SK-N-SH treated with all-trans-retinoic acid at 6 μM for 48 hours (cell line): Measurements from ENCODE around the gene ZDHHC11.

Experiments
- ATAC-seq: fragments of 200-7000 bp; cut with Tn5 transposase; 3 replicates; pipeline ENCODE4 v1.9.1; 2020; ENCODE audit warnings: mild to moderate bottlenecking, moderate library complexity
- ARNTL ChIP-seq: fragments of 450-650 bp; formaldehyde crosslinking; IDR thresholded peaks from 2 replicates; pipeline ENCODE4 v1.5.0; 2020; ENCODE audit warnings: low read depth, mild to moderate bottlenecking, moderate library complexity, borderline replicate concordance
- BACH2 ChIP-seq: fragments of 250-450 bp; sonication (Bioruptor Pico); IDR thresholded peaks from 2 replicates; pipeline ENCODE4 v1.9.0; 2021; ENCODE audit warnings: mild to moderate bottlenecking, borderline replicate concordance
- CSDC2 ChIP-seq: fragments of 250-450 bp; sonication (Bioruptor Pico); IDR thresholded peaks from 2 replicates; pipeline ENCODE4 v1.5.0; 2020; ENCODE audit warnings: mild to moderate bottlenecking, moderate library complexity
- CSRNP3 ChIP-seq: fragments of 250-450 bp; sonication (Bioruptor Pico); IDR thresholded peaks from 2 replicates; pipeline ENCODE4 v1.5.1; 2021; ENCODE audit warnings: mild to moderate bottlenecking, moderate library complexity
- ESRRG ChIP-seq: fragments of 250-450 bp; sonication (Bioruptor Pico); IDR thresholded peaks from 2 replicates; pipeline ENCODE4 v1.6.1; 2021; ENCODE audit warnings: mild to moderate bottlenecking
- GLIS3 ChIP-seq: fragments of 250-450 bp; sonication (Bioruptor Pico); IDR thresholded peaks from 2 replicates; pipeline ENCODE4 v1.5.0; 2020; ENCODE audit warnings: mild to moderate bottlenecking, moderate library complexity
- ISL1 ChIP-seq: fragments of 250-450 bp; sonication (Bioruptor Pico); IDR thresholded peaks from 2 replicates; pipeline ENCODE4 v2.1.2; 2022; ENCODE audit warnings: mild to moderate bottlenecking, moderate library complexity
- PATZ1 ChIP-seq: fragments of 250-450 bp; sonication (Bioruptor Pico); IDR thresholded peaks from 2 replicates; pipeline ENCODE4 v1.8.0; 2020; ENCODE audit warnings: mild to moderate bottlenecking, moderate library complexity, borderline replicate concordance
- POU6F1 ChIP-seq: fragments of 250-450 bp; sonication (Bioruptor Pico); IDR thresholded peaks from 2 replicates; pipeline ENCODE4 v1.8.0; 2021; ENCODE audit warnings: low read depth, mild to moderate bottlenecking, moderate library complexity, borderline replicate concordance
- PPARA ChIP-seq: fragments of 250-450 bp; sonication (Bioruptor Pico); IDR thresholded peaks from 2 replicates; pipeline ENCODE4 v1.5.0; 2020; ENCODE audit warnings: mild to moderate bottlenecking, borderline replicate concordance
- RARB ChIP-seq: fragments of 250-450 bp; sonication (Bioruptor Pico); IDR thresholded peaks from 2 replicates; pipeline ENCODE4 v1.8.0; 2021; ENCODE audit warnings: mild to moderate bottlenecking, moderate library complexity
- SNAI2 ChIP-seq: fragments of 250-450 bp; sonication (Bioruptor Pico); IDR thresholded peaks from 2 replicates; pipeline ENCODE4 v1.5.0; 2020; ENCODE audit warnings: mild to moderate bottlenecking, moderate library complexity
- TCF4 ChIP-seq: fragments of 250-450 bp; sonication (Bioruptor Pico); IDR thresholded peaks from 2 replicates; pipeline ENCODE4 v1.8.0; 2021; ENCODE audit warnings: mild to moderate bottlenecking, moderate library complexity, borderline replicate concordance
- TSHZ2 ChIP-seq: fragments of 250-450 bp; sonication (Bioruptor Pico); IDR thresholded peaks from 2 replicates; pipeline ENCODE4 v1.5.0; 2020; ENCODE audit warnings: mild to moderate bottlenecking, moderate library complexity
- ZC3H10 ChIP-seq: fragments of 250-450 bp; sonication (Bioruptor Pico); IDR thresholded peaks from 2 replicates; pipeline ENCODE4 v1.5.1; 2021; ENCODE audit warnings: mild to moderate bottlenecking, moderate library complexity
- ZFP3 ChIP-seq: fragments of 250-450 bp; sonication (Bioruptor Pico); IDR thresholded peaks from 2 replicates; pipeline ENCODE4 v1.5.0; 2020; ENCODE audit warnings: mild to moderate bottlenecking, moderate library complexity
- ZFP30 ChIP-seq: fragments of 450-650 bp; formaldehyde crosslinking; IDR thresholded peaks from 2 replicates; pipeline ENCODE4 v1.5.0; 2022; ENCODE audit warnings: mild to moderate bottlenecking, moderate library complexity
- ZNF565 ChIP-seq: fragments of 450-650 bp; formaldehyde crosslinking; conservative IDR thresholded peaks from 2 replicates; pipeline ENCODE4 v1.5.0; 2020; ENCODE audit warnings: low read depth, mild to moderate bottlenecking, moderate library complexity
- ZNF70 ChIP-seq: fragments of 450-650 bp; formaldehyde crosslinking; IDR thresholded peaks from 2 replicates; pipeline ENCODE4 v1.5.0; 2020; ENCODE audit warnings: mild to moderate bottlenecking, moderate library complexity
- ZNF8 ChIP-seq: fragments of 450-650 bp; formaldehyde crosslinking; IDR thresholded peaks from 2 replicates; pipeline ENCODE4 v1.5.0; 2020; ENCODE audit warnings: mild to moderate bottlenecking, moderate library complexity

Gene ZDHHC11

GRCh38 chr5:860506-861150 lies 9.8 kb upstream of the ZDHHC11 start:
- TF ChIP-seq PATZ1 (CRISPR knock-in tag) (no peak), RARB (CRISPR knock-in tag) (no peak), SNAI2 (CRISPR knock-in tag) (no peak), ESRRG (CRISPR knock-in tag) (no peak), GLIS3 (CRISPR knock-in tag) (no peak), ISL1 (CRISPR knock-in tag) (no peak), TSHZ2 (CRISPR knock-in tag) (no peak), ZNF565 (CRISPR knock-in tag) (no peak), BACH2 (CRISPR knock-in tag) (no peak), TCF4 (no peak), PPARA (CRISPR knock-in tag) (no peak), POU6F1 (CRISPR knock-in tag) (no peak), ZC3H10 (CRISPR knock-in tag) (no peak), CSDC2 (CRISPR knock-in tag) (no peak), ZNF8 (CRISPR knock-in tag) (no peak), ZFP3 (CRISPR knock-in tag) (no peak)
- no peak for ATAC-seq

GRCh38 chr5:859798-860296 lies 9.1 kb upstream of the ZDHHC11 start:
- no peak for TF ChIP-seq PATZ1 (CRISPR knock-in tag)
- no peak for TF ChIP-seq CSRNP3 (CRISPR knock-in tag)
- TF ChIP-seq PPARA (CRISPR knock-in tag) = no peak
- no peak for TF ChIP-seq BACH2 (CRISPR knock-in tag)
- TF ChIP-seq ARNTL = no peak
- TF ChIP-seq GLIS3 (CRISPR knock-in tag) = no peak
- no peak for TF ChIP-seq ZNF70 (CRISPR knock-in tag)
- TF ChIP-seq ZNF8 (CRISPR knock-in tag) = no peak
- no peak for TF ChIP-seq CSDC2 (CRISPR knock-in tag)
- no peak for TF ChIP-seq SNAI2 (CRISPR knock-in tag)
- no peak for TF ChIP-seq TSHZ2 (CRISPR knock-in tag)
- TF ChIP-seq ESRRG (CRISPR knock-in tag) = no peak
- TF ChIP-seq ZFP30 (CRISPR knock-in tag) = no peak
- TF ChIP-seq POU6F1 (CRISPR knock-in tag) = no peak
- no peak for ATAC-seq
